IMR-90 (cell line): ENCODE measurements around the gene COL8A1. TPM values are rescaled to one million over a fixed set of nuclear protein-coding genes. Genes with fewer than 3 reads are reported as not detected.
A peak's percentile ranks its signal among the peaks of the same experiment; 100 is the strongest.

Source experiments
- ATAC-seq: fragments of 200-7000 bp; cut with Tn5 transposase; 2 replicates; pipeline ENCODE4 v1.9.1; 2020; ENCODE audit warnings: low read depth, mild to moderate bottlenecking, moderate library complexity
- BruUV-seq: library from RNA; stranded (reverse); fragments of 400-500 nt; replicated peaks from 2 replicates; lab custom pipeline; 2021; lab: Mats Ljungman, UMichigan
- CTCF ChIA-PET: fragments of 300-600 bp; formaldehyde crosslinking; extraction: SDS; loops from one replicate; lab custom pipeline; 2021; ENCODE audit warnings: antibody characterized with exemption; lab: Yijun Ruan, JAX
- POLR2A ChIA-PET: fragments of 300-600 bp; sonication (Branson Sonifier 250); formaldehyde crosslinking; loops from one replicate; lab custom pipeline; 2022; ENCODE audit warnings: antibody characterized with exemption; ENCODE audit not compliant: unreplicated experiment; lab: Charles Lee
- DNase-seq: peaks from one replicate; pipeline ENCODE4 v3.0.0; 2013
- H2AFZ ChIP-seq: replicated peaks from 2 replicates; pipeline ENCODE3; 2013; ENCODE audit warnings: low read length, mild to moderate bottlenecking; ENCODE audit not compliant: poor library complexity
- H2AK5ac ChIP-seq: 2 replicates; pipeline ENCODE4 v1.6.1; 2013; ENCODE audit warnings: low read depth, low read length, inconsistent platforms
- H2AK9ac ChIP-seq: replicated peaks from 2 replicates; pipeline ENCODE3; 2013; ENCODE audit warnings: mild to moderate bottlenecking, low read depth, low read length, moderate library complexity; ENCODE audit not compliant: poor library complexity
- H2BK120ac ChIP-seq: 2 replicates; pipeline ENCODE4 v1.6.1; 2013; ENCODE audit warnings: low read depth, low read length, inconsistent platforms
- H2BK15ac ChIP-seq: 3 replicates; pipeline ENCODE4 v1.6.1; 2013; ENCODE audit warnings: low read depth, low read length, inconsistent platforms
- H2BK20ac ChIP-seq: 2 replicates; pipeline ENCODE4 v1.6.1; 2013; ENCODE audit warnings: low read depth, mild to moderate bottlenecking, inconsistent platforms, low read length, moderate library complexity
- H2BK5ac ChIP-seq: 2 replicates; pipeline ENCODE4 v1.6.1; 2013; ENCODE audit warnings: mild to moderate bottlenecking, low read depth, low read length, inconsistent platforms; ENCODE audit not compliant: poor library complexity, severe bottlenecking
- H3K14ac ChIP-seq: replicated peaks from 2 replicates; pipeline ENCODE4 v1.6.1; 2013; ENCODE audit warnings: low read depth, low read length, inconsistent platforms
- H3K18ac ChIP-seq: 2 replicates; pipeline ENCODE4 v1.6.1; 2013; ENCODE audit warnings: low read depth, low read length, control low read depth
- H3K23ac ChIP-seq: 2 replicates; pipeline ENCODE4 v1.6.1; 2013; ENCODE audit warnings: low read depth, low read length, inconsistent platforms
- H3K27ac ChIP-seq: 2 replicates; pipeline ENCODE4 v1.5.1; 2013; ENCODE audit warnings: mild to moderate bottlenecking, control low read depth, low read length; ENCODE audit not compliant: insufficient read depth
- H3K27me3 ChIP-seq: 2 replicates; pipeline ENCODE4 v1.6.1; 2013; ENCODE audit warnings: low read length; ENCODE audit not compliant: control insufficient read depth, insufficient read depth
- H3K36me3 ChIP-seq: 2 replicates; pipeline ENCODE4 v1.6.1; 2013; ENCODE audit warnings: low read length, mixed read lengths; ENCODE audit not compliant: control insufficient read depth, insufficient read depth
- H3K4ac ChIP-seq: 2 replicates; pipeline ENCODE4 v1.6.1; 2013; ENCODE audit warnings: low read depth, low read length, inconsistent platforms
- H3K4me1 ChIP-seq: 2 replicates; pipeline ENCODE4 v1.6.1; 2013; ENCODE audit warnings: low read length, mixed read lengths; ENCODE audit not compliant: control insufficient read depth, insufficient read depth
- H3K4me2 ChIP-seq: 2 replicates; pipeline ENCODE4 v1.6.1; 2013; ENCODE audit warnings: low read depth, mild to moderate bottlenecking, control low read depth, low read length, moderate library complexity
- H3K4me3 ChIP-seq: 2 replicates; pipeline ENCODE4 v1.5.1; 2013; ENCODE audit warnings: low read depth, mild to moderate bottlenecking, control low read depth, low read length, moderate library complexity; ENCODE audit not compliant: insufficient read depth
- H3K56ac ChIP-seq: 2 replicates; pipeline ENCODE4 v1.6.1; 2013; ENCODE audit warnings: low read length, inconsistent platforms; ENCODE audit not compliant: insufficient read depth; ENCODE audit errors: extremely low read depth
- H3K79me1 ChIP-seq, 2 experiments: 2 replicates each; pipeline ENCODE4 v1.6.1; 2013; ENCODE audit warnings: low read length in 2 of 2, inconsistent platforms in 1 of 2, low read depth in 1 of 2
- H3K9ac ChIP-seq: 2 replicates; pipeline ENCODE4 v1.6.1; 2013; ENCODE audit warnings: low read depth, low read length, control low read depth
- H3K9me1 ChIP-seq: 2 replicates; pipeline ENCODE4 v1.6.1; 2013; ENCODE audit warnings: low read length, inconsistent platforms; ENCODE audit not compliant: insufficient read depth
- H3K9me3 ChIP-seq: 2 replicates; pipeline ENCODE4 v1.6.1; 2013; ENCODE audit warnings: low read length; ENCODE audit not compliant: control insufficient read depth, insufficient read depth
- H4K20me1 ChIP-seq: 2 replicates; pipeline ENCODE4 v1.6.1; 2013; ENCODE audit warnings: low read length, inconsistent platforms; ENCODE audit not compliant: insufficient read depth
- H4K5ac ChIP-seq: 2 replicates; pipeline ENCODE4 v1.6.1; 2013; ENCODE audit warnings: mild to moderate bottlenecking, low read depth, low read length, control low read depth
- H4K8ac ChIP-seq, 2 experiments: 2 replicates each; pipeline ENCODE4 v1.6.1; 2013; ENCODE audit warnings: low read depth in 2 of 2, low read length in 2 of 2, control low read depth in 1 of 2, inconsistent platforms in 1 of 2
- H4K91ac ChIP-seq: 2 replicates; pipeline ENCODE4 v1.6.1; 2013; ENCODE audit warnings: low read depth, low read length, inconsistent platforms; ENCODE audit not compliant: insufficient read depth
- FOS ChIP-seq: fragments of 150-350 bp; IDR thresholded peaks from 2 replicates; pipeline ENCODE4 v1.6.1; 2016; ENCODE audit warnings: low read depth, low read length
- MAFK ChIP-seq: IDR thresholded peaks from 2 replicates; pipeline ENCODE4 v1.6.1; 2012; ENCODE audit warnings: low read depth, low read length, improper control_type of control experiment
- MAZ ChIP-seq: IDR thresholded peaks from 2 replicates; pipeline ENCODE4 v1.6.1; 2012; ENCODE audit warnings: low read depth, mild to moderate bottlenecking, low read length, improper control_type of control experiment, moderate library complexity, borderline replicate concordance
- RAD21 ChIP-seq: IDR thresholded peaks from 2 replicates; pipeline ENCODE4 v1.6.1; 2012; ENCODE audit warnings: low read length, improper control_type of control experiment
- WGBS, 2 experiments: methylation state at CpG; one replicate each; pipeline versions ENCODE4 v1.1.5 to v1.1.7; 2013; ENCODE audit warnings: missing lambda C conversion rate in 2 of 2; ENCODE audit not compliant: insufficient read length in 1 of 2; ENCODE audit errors: extremely low coverage in 2 of 2; 5-methylcytosine and 5-hydroxymethylcytosine counted together
- dilution Hi-C: fragments of 300-500 bp; cut with HindIII; formaldehyde crosslinking; loops from one replicate; pipeline ENCODE4 v1.14.3; 2018; ENCODE audit warnings: low sequenced_read_pairs; ENCODE audit not compliant: unreplicated experiment
- in situ Hi-C: fragments of 300-500 bp; cut with MboI; formaldehyde crosslinking; loops from 3 replicates; pipeline ENCODE4 v1.14.3; 2019; ENCODE audit warnings: low sequenced_read_pairs, inconsistent platforms, mixed read lengths
- intact Hi-C: fragments of 100-400 bp; cut with micrococcal nuclease; formaldehyde crosslinking; loops from 2 replicates; pipeline ENCODE4 v1.10.0; 2022
- polyA plus RNA-seq, 3 experiments: library from polyadenylated mRNA; depleted of rRNA; stranded (reverse); fragments of >200 nt; gene quantifications; 2 replicates each; pipeline ENCODE4 v1.2.3, GENCODE V29; 2012; ENCODE audit warnings: low replicate concordance in 1 of 3
- total RNA-seq: library from RNA; depleted of rRNA; stranded (reverse); fragments of >200 nt; gene quantifications from 2 replicates; pipeline ENCODE4 v1.2.3, GENCODE V29; 2012

COL8A1 gene
- total and polyA plus RNA-seq, 2 of the 4 experiments (the other 2 are of a cell fraction): 119 to 151 TPM

- Histone ChIP-seq H2BK15ac (0 out of 3 replicates have a peak overlapping the region, but pooled peaks have one; percentile 87), H2BK5ac (peak overlapping the region; percentile 59), H4K5ac (0 out of 2 replicates have a peak overlapping the region, but pooled peaks have one; percentile 2), H3K79me1 (peaks cover 35 to 66% of the 10 kb centered on the region in 2 experiments), H2BK120ac (0 out of 2 replicates have a peak overlapping the region, but pooled peaks have one; percentile 35), H3K9me3 (no peaks in the 10 kb centered on the region), H3K27ac (peak overlapping the region; percentile 28; the same call in 1 of the 2 replicates), H3K27me3 (no peaks in the 10 kb centered on the region), H3K4me3 (no peak overlapping the region), H2AFZ (no peak overlapping the region), H3K9me1 (peaks cover 2% of the 10 kb centered on the region), H3K23ac (peak overlapping the region; percentile 26; the same call in 1 of the 2 replicates), H3K36me3 (no peaks in the 10 kb centered on the region; the same call in 1 of the 2 replicates), H3K4me2 (peak overlapping the region; percentile 18), H2AK9ac (no peak overlapping the region), H4K91ac (no peak overlapping the region), H4K8ac (peak overlapping the region in 1 of 2 experiments; percentile 71; a peak in 1 of 4 replicates), H3K9ac (no peak overlapping the region), H3K4ac (peak overlapping the region; percentile 31; the same call in 1 of the 2 replicates), H3K56ac (no peak overlapping the region), H2BK20ac (peak overlapping the region; percentile 58; the same call in 1 of the 2 replicates), H3K14ac (no peak overlapping the region), H4K20me1 (peaks cover 3% of the 10 kb centered on the region; the same call in 1 of the 2 replicates), H2AK5ac (peak overlapping the region; percentile 65), H3K4me1 (peaks cover 22% of the 10 kb centered on the region), H3K18ac (peak overlapping the region; percentile 3; the same call in 1 of the 2 replicates)
- dilution Hi-C loops: no loop called here
- peak; percentile 74 for DNase-seq
- BruUV-seq: no TSS peak
- ChIA-PET POLR2A (no interaction called here), CTCF (no interaction called here)
- TF ChIP-seq RAD21: no peak
- no peak for TF ChIP-seq MAFK
- no peak for TF ChIP-seq MAZ
- peak; percentile 67; the same call in 1 of the 2 replicates for TF ChIP-seq FOS
- WGBS, 2 experiments: no CpG with 5 or more reads among the region's 5 CpGs
- intact Hi-C loops: loop anchor here (10.0 kb wide), 1 partner anchor 253 kb away; no protein-coding TSS in a partner anchor
- peak; percentile 41; the same call in 1 of the 2 replicates for ATAC-seq
- in situ Hi-C loops: no loop called here
Measured at GRCh38 chr3:99648101-99648500, 9.7 kb downstream of the COL8A1 start.
